ENCODE data around the gene HSP90B1. TPM values are rescaled to one million over a fixed set of nuclear protein-coding genes. Genes with fewer than 3 reads are reported as not detected.
A peak's percentile ranks its signal among the peaks of the same experiment; 100 is the strongest.

The HSP90B1 gene
- total RNA-seq, 2 experiments from 2014 or later, result 279 to 304 TPM

GRCh38 chr12:103965255-103965589, 35.0 kb downstream of the HSP90B1 start:
- no peaks in the 10 kb centered on the region for H3K27me3 Mint-ChIP-seq
- POLR2A ChIA-PET, result interaction anchor here (0.7 to 3.2 kb wide), 14 partner anchors 9 to 1142 kb away, joined by 3 to 104 read pairs (median 5); partner anchors contain the start of genes HCFC2, HSP90B1, NFYB and WASHC4
- peak overlapping the region; percentile 95 for H3K4me3 Mint-ChIP-seq
- peaks cover 8% of the 10 kb centered on the region for H3K36me3 Mint-ChIP-seq
- peaks cover 40% of the 10 kb centered on the region for H3K4me1 Mint-ChIP-seq
- peak overlapping the region; percentile 94 for H3K27ac Mint-ChIP-seq
- H3K9me3 Mint-ChIP-seq, result no peaks in the 10 kb centered on the region
- ATAC-seq (ENCODE audit: low read depth), result no peak
- DNase-seq, result no peak

GRCh38 chr12:103965590-103966504, 35.6 kb downstream of the HSP90B1 start, which contains the start of gene TDG:
Gene TDG (plus strand): TSS chr12:103965872. CDS start chr12:103966038, 166 bp downstream.
- Mint-ChIP-seq H3K36me3 (peaks cover 8% of the 10 kb centered on the region), H3K27me3 (no peaks in the 10 kb centered on the region), H3K4me3 (peak within 1 kb of the TSS; percentile 95), H3K4me1 (peaks cover 42% of the 10 kb centered on the region), H3K9me3 (no peaks in the 10 kb centered on the region), H3K27ac (peak within 1 kb of the TSS; percentile 94)
- peak; percentile 89 for DNase-seq
- peak; percentile 96 for ATAC-seq (ENCODE audit: low read depth)
- POLR2A ChIA-PET, result interaction anchor here (0.6 to 3.2 kb wide), 17 partner anchors 8 to 1141 kb away, joined by 3 to 104 read pairs (median 5); partner anchors contain the start of genes HCFC2, HSP90B1, NFYB and WASHC4

GRCh38 chr12:103966736-103967135, 36.5 kb downstream of the HSP90B1 start:
- no peak for ATAC-seq (ENCODE audit: low read depth)
- Mint-ChIP-seq H3K36me3 (peaks cover 13% of the 10 kb centered on the region), H3K4me1 (peaks cover 49% of the 10 kb centered on the region), H3K27ac (peak overlapping the region; percentile 94), H3K27me3 (no peaks in the 10 kb centered on the region), H3K9me3 (no peaks in the 10 kb centered on the region), H3K4me3 (peak overlapping the region; percentile 95)
- POLR2A ChIA-PET, result interaction anchor here (0.6 to 3.2 kb wide), 9 partner anchors 10 to 321 kb away, joined by 3 to 104 read pairs (median 11); partner anchors contain the start of genes HCFC2, HSP90B1 and NFYB
- no peak for DNase-seq

- DNase-seq, result no peak
- peaks cover 16% of the 10 kb centered on the region for H3K36me3 Mint-ChIP-seq
- H3K27ac Mint-ChIP-seq, result no peak overlapping the region
- no peak for ATAC-seq (ENCODE audit: low read depth)
- no peak overlapping the region for H3K4me3 Mint-ChIP-seq
- H3K4me1 Mint-ChIP-seq, result peaks cover 55% of the 10 kb centered on the region
- POLR2A ChIA-PET, result no interaction called here
- H3K27me3 Mint-ChIP-seq, result no peaks in the 10 kb centered on the region
- no peaks in the 10 kb centered on the region for H3K9me3 Mint-ChIP-seq
These were observed 39.2 kb downstream of the HSP90B1 start for GRCh38 chr12:103969391-103969790.

GRCh38 chr12:103973909-103974308, 43.7 kb downstream of the HSP90B1 start:
- H3K27ac Mint-ChIP-seq, result no peak overlapping the region
- peaks cover 26% of the 10 kb centered on the region for H3K36me3 Mint-ChIP-seq
- H3K9me3 Mint-ChIP-seq, result no peaks in the 10 kb centered on the region
- no peak overlapping the region for H3K4me3 Mint-ChIP-seq
- ATAC-seq (ENCODE audit: low read depth) (no peak), DNase-seq (no peak)
- H3K4me1 Mint-ChIP-seq, result peaks cover 39% of the 10 kb centered on the region
- no peaks in the 10 kb centered on the region for H3K27me3 Mint-ChIP-seq
- POLR2A ChIA-PET, result interaction anchor here (1.0 to 1.4 kb wide), 3 partner anchors 8 to 164 kb away, joined by 3 to 4 read pairs (median 4); partner anchors contain the start of genes NFYB and TDG

GRCh38 chr12:103975368-103975767, 45.2 kb downstream of the HSP90B1 start:
- H3K36me3 Mint-ChIP-seq, result peaks cover 30% of the 10 kb centered on the region
- ATAC-seq (ENCODE audit: low read depth) (no peak), DNase-seq (no peak)
- no peak overlapping the region for H3K4me3 Mint-ChIP-seq
- H3K4me1 Mint-ChIP-seq, result peaks cover 27% of the 10 kb centered on the region
- no peaks in the 10 kb centered on the region for H3K27me3 Mint-ChIP-seq
- H3K27ac Mint-ChIP-seq, result no peak overlapping the region
- no peaks in the 10 kb centered on the region for H3K9me3 Mint-ChIP-seq
- POLR2A ChIA-PET, result no interaction called here

GRCh38 chr12:103978384-103978982, 48.3 kb downstream of the HSP90B1 start:
- Mint-ChIP-seq H3K27me3 (no peaks in the 10 kb centered on the region), H3K4me1 (peaks cover 13% of the 10 kb centered on the region), H3K9me3 (no peaks in the 10 kb centered on the region), H3K4me3 (no peak overlapping the region), H3K27ac (no peak overlapping the region), H3K36me3 (peaks cover 25% of the 10 kb centered on the region)
- DNase-seq, result no peak
- POLR2A ChIA-PET, result no interaction called here
- no peak for ATAC-seq (ENCODE audit: low read depth)

- Mint-ChIP-seq H3K4me1 (no peaks in the 10 kb centered on the region), H3K4me3 (no peak overlapping the region), H3K27ac (no peak overlapping the region), H3K9me3 (no peaks in the 10 kb centered on the region), H3K27me3 (no peaks in the 10 kb centered on the region), H3K36me3 (peaks cover 12% of the 10 kb centered on the region)
- DNase-seq (no peak), ATAC-seq (ENCODE audit: low read depth) (no peak)
- POLR2A ChIA-PET, result no interaction called here
These were observed 56.6 kb downstream of the HSP90B1 start for GRCh38 chr12:103986829-103987228.

- H3K4me1 Mint-ChIP-seq, result no peaks in the 10 kb centered on the region
- H3K36me3 Mint-ChIP-seq, result no peaks in the 10 kb centered on the region
- peaks cover 6% of the 10 kb centered on the region for H3K27me3 Mint-ChIP-seq
- no peaks in the 10 kb centered on the region for H3K9me3 Mint-ChIP-seq
- POLR2A ChIA-PET, result no interaction called here
- ATAC-seq (ENCODE audit: low read depth) (no peak), DNase-seq (no peak)
- no peak overlapping the region for H3K27ac Mint-ChIP-seq
- no peak overlapping the region for H3K4me3 Mint-ChIP-seq
These were observed 64.0 kb downstream of the HSP90B1 start for GRCh38 chr12:103994235-103994634.

GRCh38 chr12:103996595-103996994, 66.4 kb downstream of the HSP90B1 start:
- Mint-ChIP-seq H3K27me3 (peaks cover 12% of the 10 kb centered on the region), H3K36me3 (no peaks in the 10 kb centered on the region), H3K9me3 (no peaks in the 10 kb centered on the region), H3K27ac (no peak overlapping the region), H3K4me1 (no peaks in the 10 kb centered on the region), H3K4me3 (no peak overlapping the region)
- POLR2A ChIA-PET, result no interaction called here
- no peak for ATAC-seq (ENCODE audit: low read depth)
- no peak for DNase-seq

GRCh38 chr12:103997286-103997900, 67.2 kb downstream of the HSP90B1 start:
- H3K27ac Mint-ChIP-seq, result no peak overlapping the region
- DNase-seq (no peak), ATAC-seq (ENCODE audit: low read depth) (no peak)
- H3K9me3 Mint-ChIP-seq, result no peaks in the 10 kb centered on the region
- no peak overlapping the region for H3K4me3 Mint-ChIP-seq
- H3K36me3 Mint-ChIP-seq, result no peaks in the 10 kb centered on the region
- no peaks in the 10 kb centered on the region for H3K4me1 Mint-ChIP-seq
- peaks cover 12% of the 10 kb centered on the region for H3K27me3 Mint-ChIP-seq
- POLR2A ChIA-PET, result no interaction called here
